ENCODE measurements around the gene RBMS2.

Gene RBMS2

GRCh38 chr12:56601503-56601902, 79.9 kb downstream of the RBMS2 start (continued):
- TF ChIP-seq, protein P1, sequence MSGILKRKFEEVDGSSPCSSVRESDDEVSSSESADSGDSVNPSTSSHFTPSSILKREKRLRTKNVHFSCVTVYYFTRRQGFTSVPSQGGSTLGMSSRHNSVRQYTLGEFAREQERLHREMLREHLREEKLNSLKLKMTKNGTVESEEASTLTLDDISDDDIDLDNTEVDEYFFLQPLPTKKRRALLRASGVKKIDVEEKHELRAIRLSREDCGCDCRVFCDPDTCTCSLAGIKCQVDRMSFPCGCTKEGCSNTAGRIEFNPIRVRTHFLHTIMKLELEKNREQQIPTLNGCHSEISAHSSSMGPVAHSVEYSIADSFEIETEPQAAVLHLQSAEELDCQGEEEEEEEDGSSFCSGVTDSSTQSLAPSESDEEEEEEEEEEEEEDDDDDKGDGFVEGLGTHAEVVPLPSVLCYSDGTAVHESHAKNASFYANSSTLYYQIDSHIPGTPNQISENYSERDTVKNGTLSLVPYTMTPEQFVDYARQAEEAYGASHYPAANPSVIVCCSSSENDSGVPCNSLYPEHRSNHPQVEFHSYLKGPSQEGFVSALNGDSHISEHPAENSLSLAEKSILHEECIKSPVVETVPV (CRISPR knock-in tag; IDR thresholded peaks at IDR 0.05), result no peak
- TF ChIP-seq ESRRG (CRISPR knock-in tag; IDR thresholded peaks at IDR 0.05) (no peak), ZC3H10 (CRISPR knock-in tag; IDR thresholded peaks at IDR 0.05) (no peak), RARB (CRISPR knock-in tag; IDR thresholded peaks at IDR 0.05) (no peak), ZNF70 (CRISPR knock-in tag; IDR thresholded peaks at IDR 0.05) (no peak), BACH2 (CRISPR knock-in tag; IDR thresholded peaks at IDR 0.05; ENCODE audit: borderline replicate concordance) (no peak)

- ATAC-seq, result no peak
- TF ChIP-seq POU6F1 (CRISPR knock-in tag; IDR thresholded peaks at IDR 0.05; ENCODE audit: borderline replicate concordance, low read depth), result no peak
- TF ChIP-seq ZNF70 (CRISPR knock-in tag; IDR thresholded peaks at IDR 0.05), result no peak
- no peak for TF ChIP-seq PPARA (CRISPR knock-in tag; IDR thresholded peaks at IDR 0.05; ENCODE audit: borderline replicate concordance)
- TF ChIP-seq TOX (CRISPR knock-in tag; IDR thresholded peaks at IDR 0.05; ENCODE audit: borderline replicate concordance), result no peak
- TF ChIP-seq PATZ1 (CRISPR knock-in tag; IDR thresholded peaks at IDR 0.05; ENCODE audit: borderline replicate concordance), result no peak
- TF ChIP-seq SNAI2 (CRISPR knock-in tag; IDR thresholded peaks at IDR 0.05), result no peak
- no peak for TF ChIP-seq ZFP30 (CRISPR knock-in tag; IDR thresholded peaks at IDR 0.05)
- TF ChIP-seq ZNF565 (CRISPR knock-in tag; conservative IDR thresholded peaks at IDR 0.05; ENCODE audit: low read depth), result no peak
- TF ChIP-seq ISL1 (CRISPR knock-in tag; IDR thresholded peaks at IDR 0.05), result no peak
- TF ChIP-seq ZFP3 (CRISPR knock-in tag; IDR thresholded peaks at IDR 0.05), result no peak
- TF ChIP-seq CSDC2 (CRISPR knock-in tag; IDR thresholded peaks at IDR 0.05), result no peak
Observed at GRCh38 chr12:56602239-56602638, 80.6 kb downstream of the RBMS2 start.

DNA sequence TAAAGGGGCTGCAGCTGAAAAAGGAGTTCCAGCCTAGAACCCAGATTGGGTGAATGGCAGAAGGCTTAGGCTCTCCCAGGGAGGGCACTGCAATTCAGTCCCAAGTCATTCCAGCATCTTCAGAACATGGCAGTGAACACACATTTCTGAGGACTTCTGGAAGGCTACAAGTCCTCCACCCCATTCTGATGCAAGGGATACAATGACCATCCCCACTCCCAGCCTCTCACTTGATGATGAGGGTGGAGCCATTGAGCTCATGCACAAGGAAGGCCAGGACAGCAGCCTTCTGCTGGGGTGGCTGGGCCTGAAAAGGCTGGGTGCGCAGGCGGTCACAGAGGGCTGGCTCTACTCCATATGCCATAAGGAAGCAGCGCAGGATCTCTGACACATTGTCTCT, 82.7 kb downstream of the RBMS2 start:
- TF ChIP-seq ISL1 (CRISPR knock-in tag; IDR thresholded peaks at IDR 0.05), result no peak
- no peak for TF ChIP-seq PPARA (CRISPR knock-in tag; IDR thresholded peaks at IDR 0.05; ENCODE audit: borderline replicate concordance)
- no peak for TF ChIP-seq ARNTL (CRISPR knock-in tag; IDR thresholded peaks at IDR 0.05; ENCODE audit: borderline replicate concordance, low read depth)
- no peak for TF ChIP-seq POU6F1 (CRISPR knock-in tag; IDR thresholded peaks at IDR 0.05; ENCODE audit: borderline replicate concordance, low read depth)
- no peak for TF ChIP-seq ZNF70 (CRISPR knock-in tag; IDR thresholded peaks at IDR 0.05)
- TF ChIP-seq, protein P2, sequence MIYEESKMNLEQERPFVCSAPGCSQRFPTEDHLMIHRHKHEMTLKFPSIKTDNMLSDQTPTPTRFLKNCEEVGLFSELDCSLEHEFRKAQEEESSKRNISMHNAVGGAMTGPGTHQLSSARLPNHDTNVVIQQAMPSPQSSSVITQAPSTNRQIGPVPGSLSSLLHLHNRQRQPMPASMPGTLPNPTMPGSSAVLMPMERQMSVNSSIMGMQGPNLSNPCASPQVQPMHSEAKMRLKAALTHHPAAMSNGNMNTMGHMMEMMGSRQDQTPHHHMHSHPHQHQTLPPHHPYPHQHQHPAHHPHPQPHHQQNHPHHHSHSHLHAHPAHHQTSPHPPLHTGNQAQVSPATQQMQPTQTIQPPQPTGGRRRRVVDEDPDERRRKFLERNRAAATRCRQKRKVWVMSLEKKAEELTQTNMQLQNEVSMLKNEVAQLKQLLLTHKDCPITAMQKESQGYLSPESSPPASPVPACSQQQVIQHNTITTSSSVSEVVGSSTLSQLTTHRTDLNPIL (CRISPR knock-in tag; IDR thresholded peaks at IDR 0.05; ENCODE audit: low read depth), result no peak
- TF ChIP-seq ZNF565 (CRISPR knock-in tag; conservative IDR thresholded peaks at IDR 0.05; ENCODE audit: low read depth), result no peak
- ATAC-seq, result no peak

GRCh38 chr12:56614627-56615026, 93.0 kb downstream of the RBMS2 start:
- no peak for ATAC-seq
- no peak for TF ChIP-seq ZFP3 (CRISPR knock-in tag; IDR thresholded peaks at IDR 0.05)
- TF ChIP-seq RARB (CRISPR knock-in tag; IDR thresholded peaks at IDR 0.05), result no peak
- no peak for TF ChIP-seq ISL1 (CRISPR knock-in tag; IDR thresholded peaks at IDR 0.05)
- TF ChIP-seq TOX (CRISPR knock-in tag; IDR thresholded peaks at IDR 0.05; ENCODE audit: borderline replicate concordance), result no peak
- no peak for TF ChIP-seq ZNF8 (CRISPR knock-in tag; IDR thresholded peaks at IDR 0.05)
- TF ChIP-seq GLIS3 (CRISPR knock-in tag; IDR thresholded peaks at IDR 0.05), result no peak
- no peak for TF ChIP-seq SNAI2 (CRISPR knock-in tag; IDR thresholded peaks at IDR 0.05)
- no peak for TF ChIP-seq ZNF565 (CRISPR knock-in tag; conservative IDR thresholded peaks at IDR 0.05; ENCODE audit: low read depth)
- no peak for TF ChIP-seq OSR1 (CRISPR knock-in tag; IDR thresholded peaks at IDR 0.05)
- no peak for TF ChIP-seq ESRRG (CRISPR knock-in tag; IDR thresholded peaks at IDR 0.05)
- TF ChIP-seq ZFP30 (CRISPR knock-in tag; IDR thresholded peaks at IDR 0.05), result no peak
- no peak for TF ChIP-seq PPARA (CRISPR knock-in tag; IDR thresholded peaks at IDR 0.05; ENCODE audit: borderline replicate concordance)
- TF ChIP-seq ZC3H10 (CRISPR knock-in tag; IDR thresholded peaks at IDR 0.05), result no peak
- TF ChIP-seq, protein P1 (CRISPR knock-in tag; IDR thresholded peaks at IDR 0.05), result no peak
